NCI-H2107 (cell line): ENCODE results near the gene BABAM2.

Source experiments
- DNase-seq: peaks from one replicate; lab custom pipeline; 2025; lab: John Stamatoyannopoulos, UW

BABAM2 gene

GRCh38 chr2:28282861-28283646 is 392.5 kb downstream of the BABAM2 start:
- no peak for DNase-seq

DNA sequence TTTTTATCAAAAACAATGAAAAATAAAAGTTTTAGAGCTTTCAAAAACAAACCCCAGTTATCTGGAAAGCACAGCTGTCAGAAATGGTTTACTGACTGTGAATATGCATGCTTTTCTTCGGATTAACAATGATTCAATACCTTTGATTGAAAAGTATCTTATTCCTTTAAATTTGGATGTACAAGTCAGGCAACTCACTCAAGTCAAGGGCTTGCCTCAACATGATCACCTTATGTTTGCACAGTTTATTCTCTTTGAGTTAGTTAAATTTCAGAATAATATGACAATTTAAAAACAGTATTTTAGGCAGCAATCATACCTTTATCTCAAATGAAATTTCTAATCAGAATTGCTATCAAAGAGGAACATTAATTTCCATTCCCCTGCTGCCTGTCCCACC is 393.3 kb downstream of the BABAM2 start:
- no peak for DNase-seq

DNA sequence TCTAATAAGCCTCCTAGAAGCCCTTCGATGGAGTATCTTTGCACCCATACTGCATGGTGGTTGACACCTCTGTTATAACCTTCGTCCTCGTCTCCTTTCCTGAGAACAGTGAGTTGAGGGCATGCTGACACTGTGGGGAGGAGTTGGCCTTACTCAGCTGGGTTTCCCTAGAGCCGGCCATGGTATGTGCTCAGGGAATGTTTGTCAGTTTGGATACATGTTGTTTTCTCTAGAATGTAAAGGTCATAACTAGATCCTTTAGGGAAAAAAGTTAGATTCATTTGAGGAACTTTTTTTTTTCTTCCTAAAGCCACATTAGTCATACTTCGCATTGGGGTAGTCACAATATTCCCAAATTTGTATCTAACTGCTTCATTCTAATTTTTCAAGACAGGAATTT is 396.1 kb downstream of the BABAM2 start:
- no peak for DNase-seq

DNA sequence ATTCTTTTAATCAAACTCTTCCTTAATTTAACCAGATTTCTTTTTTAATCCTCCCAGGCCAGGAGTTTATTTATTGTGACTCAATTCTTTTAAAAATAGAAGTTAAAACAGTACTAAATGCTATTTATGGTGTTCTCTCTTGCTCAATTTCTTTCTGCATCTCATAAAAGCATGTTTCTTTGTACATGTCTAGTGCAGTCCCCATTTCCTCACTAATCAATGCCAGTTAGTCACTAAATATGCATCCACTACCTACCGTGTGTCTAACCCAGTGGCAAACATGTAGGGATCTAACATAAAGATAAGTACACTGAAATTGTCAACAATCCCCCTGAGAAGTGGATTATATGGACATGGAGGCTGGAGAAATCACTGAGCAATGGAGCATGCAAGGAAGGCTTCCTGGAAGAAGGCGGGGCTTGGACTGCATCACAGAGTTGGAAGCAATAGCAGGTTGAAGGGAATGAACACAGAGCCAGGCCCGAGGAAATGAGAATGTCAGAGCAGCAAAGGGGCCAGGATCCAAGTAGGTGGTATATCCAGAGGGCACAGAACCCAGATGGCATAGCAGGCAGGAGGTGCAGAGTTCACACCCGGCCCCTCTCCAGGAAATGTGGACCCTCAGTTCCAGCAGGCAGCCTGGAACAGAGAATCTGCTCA is 396.9 kb downstream of the BABAM2 start:
- no peak for DNase-seq

GRCh38 chr2:28288620-28289019 is 398.1 kb downstream of the BABAM2 start:
- no peak for DNase-seq

DNA sequence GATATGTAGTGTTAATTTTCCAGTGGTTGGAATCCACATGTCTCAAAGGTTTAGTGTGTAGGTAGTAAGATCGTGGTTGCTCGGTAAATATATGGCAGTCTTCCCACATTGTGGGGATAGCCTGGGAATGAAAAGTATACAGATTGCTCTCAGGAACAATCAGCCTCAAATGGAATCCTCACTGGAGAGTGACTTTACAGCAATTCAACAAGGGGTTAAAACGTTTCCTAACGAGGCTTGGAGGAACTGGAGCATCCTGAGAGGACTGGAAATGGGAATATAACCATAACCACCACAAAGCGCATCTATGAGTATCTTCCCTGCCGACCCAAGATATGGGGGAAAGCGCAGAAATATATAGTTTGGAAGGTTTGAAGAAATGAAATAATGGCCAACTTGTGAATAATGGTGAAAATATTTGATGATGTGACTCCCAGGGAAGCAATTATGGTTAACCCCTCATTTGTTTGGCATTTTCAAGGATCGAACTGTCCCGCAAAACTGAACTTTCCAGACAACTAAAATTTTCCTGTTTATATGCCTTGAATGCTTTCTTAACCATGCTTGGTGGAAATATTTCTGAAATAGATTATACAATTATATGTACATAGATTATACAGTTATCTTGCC is 401.4 kb downstream of the BABAM2 start:
- no peak for DNase-seq

DNA sequence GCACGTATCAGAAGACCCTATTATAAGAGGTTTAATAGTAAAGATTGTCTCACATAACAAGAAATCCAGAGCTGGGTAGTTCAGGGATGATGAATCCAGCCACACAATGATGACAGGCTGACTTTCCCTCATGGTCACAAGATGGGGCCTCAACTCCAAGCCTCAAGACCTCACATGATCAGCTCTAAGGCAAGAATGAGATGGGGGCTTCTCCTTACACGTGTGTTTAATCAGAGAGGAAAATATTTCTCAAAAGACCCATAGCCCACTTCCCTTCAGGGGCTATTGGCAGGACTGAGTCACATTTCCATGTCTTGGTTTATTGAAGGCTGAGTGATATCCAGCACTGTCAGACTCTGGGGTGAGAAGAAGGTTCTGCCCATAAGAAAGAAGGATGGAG is 402.0 kb downstream of the BABAM2 start:
- no peak for DNase-seq

GRCh38 chr2:28293416-28293815 is 402.9 kb downstream of the BABAM2 start:
- DNase-seq: no peak

DNA sequence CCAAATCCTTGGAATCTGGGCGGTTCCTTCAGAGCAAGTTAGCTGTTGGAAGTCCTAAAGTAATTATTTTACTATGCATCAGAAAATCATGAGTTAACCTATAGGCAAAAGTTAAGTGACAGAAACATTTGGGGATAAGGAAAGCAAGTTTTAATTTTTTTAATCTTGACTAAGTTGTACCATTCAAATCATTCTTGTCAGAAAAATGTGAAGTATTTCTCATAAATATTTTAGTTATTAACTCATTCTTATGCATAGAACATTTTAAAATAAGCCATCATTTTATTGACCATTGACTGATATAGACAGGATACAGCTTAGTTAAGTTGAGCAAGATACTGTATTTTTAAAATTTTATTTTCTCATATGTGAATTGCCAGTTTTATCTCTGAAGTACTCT is 403.9 kb downstream of the BABAM2 start:
- no peak for DNase-seq

DNA sequence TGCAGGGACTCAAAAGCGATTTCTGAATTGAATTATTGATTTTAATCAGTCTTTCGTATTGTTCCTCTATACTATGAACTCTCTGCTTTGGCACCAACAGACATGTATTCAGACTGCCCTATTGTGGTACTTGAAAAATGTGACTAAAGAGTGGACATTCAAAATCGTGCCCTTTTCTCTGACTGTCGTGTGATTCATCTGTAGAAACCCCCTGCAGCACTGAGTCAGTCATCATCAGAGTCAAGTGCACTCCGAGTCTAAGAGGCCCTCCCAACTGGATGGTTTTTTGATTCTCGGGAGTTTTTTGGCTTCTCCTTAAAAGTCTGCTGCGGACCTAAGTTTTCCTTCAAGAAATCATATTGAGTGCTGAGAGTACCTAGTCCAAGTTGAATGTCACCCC is 405.7 kb downstream of the BABAM2 start:
- DNase-seq: no peak

GRCh38 chr2:28296904-28297303 is 406.4 kb downstream of the BABAM2 start:
- no peak for DNase-seq

DNA sequence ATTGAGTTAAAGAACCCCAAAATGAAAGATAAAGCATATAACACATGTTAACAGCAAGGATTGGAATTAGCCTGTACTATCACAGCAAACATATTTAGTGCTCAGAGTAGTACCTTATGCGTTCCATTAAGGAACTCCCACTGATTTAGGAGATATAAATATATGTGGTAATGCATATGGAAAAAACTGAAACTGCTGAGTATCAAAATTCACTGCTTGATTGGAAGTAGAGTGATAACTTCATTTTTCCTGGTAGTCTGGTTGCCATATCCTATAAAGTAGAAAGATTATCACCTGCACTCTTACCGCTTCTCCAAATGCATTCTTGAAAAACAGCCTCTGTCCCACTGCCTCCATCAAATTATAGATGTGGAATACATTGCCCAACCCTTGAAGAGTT is 407.0 kb downstream of the BABAM2 start:
- DNase-seq: no peak

- DNase-seq: no peak
Observed at GRCh38 chr2:28298406-28298805, 407.9 kb downstream of the BABAM2 start.

- DNase-seq: no peak
Observed at GRCh38 chr2:28300485-28301341, 410.2 kb downstream of the BABAM2 start.

GRCh38 chr2:28305202-28305601 is 414.7 kb downstream of the BABAM2 start:
- no peak for DNase-seq

- no peak for DNase-seq
Observed at GRCh38 chr2:28310107-28310506, 419.6 kb downstream of the BABAM2 start.

DNA sequence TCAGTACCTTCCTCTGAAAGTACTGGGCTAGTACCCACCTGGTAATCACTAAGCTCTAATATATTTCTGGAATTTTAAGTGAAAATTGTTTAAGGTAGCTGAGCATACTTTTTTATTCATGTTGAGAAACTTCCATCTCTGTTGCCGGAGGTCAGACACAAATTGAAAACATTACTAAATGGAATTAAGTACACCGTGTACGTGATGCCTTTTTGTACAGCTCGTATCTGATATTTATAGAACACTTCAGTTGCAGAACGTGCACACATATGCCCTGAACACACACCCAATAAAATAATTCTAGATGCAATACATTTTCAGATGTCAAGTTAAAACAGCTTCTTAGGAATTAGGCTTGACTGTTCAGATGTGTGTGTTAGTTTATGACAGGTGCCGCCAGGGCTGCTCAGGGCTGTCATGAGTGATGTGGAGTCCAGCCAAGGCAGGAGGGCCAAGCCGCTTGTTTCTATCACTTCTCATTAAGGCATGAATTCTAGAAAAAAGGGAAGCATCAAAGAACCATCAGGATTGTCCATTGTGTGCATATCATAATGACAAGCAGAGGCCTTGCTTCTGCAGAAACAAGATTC is 421.2 kb downstream of the BABAM2 start:
- no peak for DNase-seq

- no peak for DNase-seq
Observed at GRCh38 chr2:28312307-28313219, 422.0 kb downstream of the BABAM2 start.

GRCh38 chr2:28313220-28313784 is 422.8 kb downstream of the BABAM2 start:
- DNase-seq: no peak

- DNase-seq: no peak
Observed at GRCh38 chr2:28314968-28315367, 424.4 kb downstream of the BABAM2 start.
